MG63 (cell line): Measurements from ENCODE around the gene PLA2G2F. TPM values are rescaled to one million over a fixed set of nuclear protein-coding genes. Genes with fewer than 3 reads are reported as not detected.

Experiments used
- DNase-seq: peaks from one replicate; pipeline ENCODE4 v3.0.0-alpha.2; 2020
- H3K27me3 ChIP-seq: fragments of 250-450 bp; sonication (Bioruptor Pico); 2 replicates; pipeline ENCODE4 v1.5.1; 2020; ENCODE audit warnings: mild to moderate bottlenecking, moderate library complexity
- H3K36me3 ChIP-seq: fragments of 250-450 bp; sonication (Bioruptor Pico); 2 replicates; pipeline ENCODE4 v1.5.1; 2020; ENCODE audit warnings: mild to moderate bottlenecking, moderate library complexity
- H3K4me3 ChIP-seq: fragments of 250-450 bp; sonication (Bioruptor Pico); 2 replicates; pipeline ENCODE4 v1.5.1; 2020; ENCODE audit warnings: mild to moderate bottlenecking, moderate library complexity
- H3K9me3 ChIP-seq: fragments of 250-450 bp; sonication (Bioruptor Pico); 2 replicates; pipeline ENCODE4 v1.5.1; 2020; ENCODE audit warnings: mild to moderate bottlenecking, moderate library complexity
- total RNA-seq: library from RNA; depleted of rRNA; stranded (reverse); fragments of >200 nt; shearing (Covaris generic); gene quantifications from 2 replicates; pipeline ENCODE4 v1.2.3, GENCODE V29; 2014; ENCODE audit warnings: low replicate concordance

Gene PLA2G2F
- total RNA-seq, 1 experiment from 2014 or later: not detected

GRCh38 chr1:20134995-20135394, 4.1 kb upstream of the PLA2G2F start:
- Histone ChIP-seq H3K36me3 (no peaks in the 10 kb centered on the region), H3K27me3 (no peaks in the 10 kb centered on the region), H3K9me3 (no peaks in the 10 kb centered on the region; the same call in 1 of the 2 replicates), H3K4me3 (no peak overlapping the region)
- no peak for DNase-seq

- no peaks in the 10 kb centered on the region for H3K27me3 ChIP-seq
- H3K4me3 ChIP-seq: no peak overlapping the region
- H3K9me3 ChIP-seq: no peaks in the 10 kb centered on the region
- DNase-seq: no peak
- H3K36me3 ChIP-seq: no peaks in the 10 kb centered on the region
These were observed 2.9 kb upstream of the PLA2G2F start for GRCh38 chr1:20136249-20136648.

GRCh38 chr1:20137055-20137454, 2.1 kb upstream of the PLA2G2F start:
- Histone ChIP-seq H3K9me3 (no peaks in the 10 kb centered on the region), H3K27me3 (no peaks in the 10 kb centered on the region)

GRCh38 chr1:20137604-20138003, 1.5 kb upstream of the PLA2G2F start:
- Histone ChIP-seq H3K9me3 (no peaks in the 10 kb centered on the region), H3K27me3 (no peaks in the 10 kb centered on the region), H3K36me3 (no peaks in the 10 kb centered on the region), H3K4me3 (no peak overlapping the region)
- DNase-seq: no peak

More at GRCh38 chr1:20137055-20137454, 2.1 kb upstream of the PLA2G2F start:
- H3K36me3 ChIP-seq: no peaks in the 10 kb centered on the region
- no peak for DNase-seq
- no peak overlapping the region for H3K4me3 ChIP-seq

GRCh38 chr1:20138346-20138745, 777 bp upstream of the PLA2G2F start:
- Histone ChIP-seq H3K9me3 (no peaks in the 10 kb centered on the region), H3K27me3 (no peaks in the 10 kb centered on the region), H3K36me3 (no peaks in the 10 kb centered on the region), H3K4me3 (no peak overlapping the region)
- no peak for DNase-seq

GRCh38 chr1:20139776-20140612, 871 bp downstream of the PLA2G2F start:
- no peak overlapping the region for H3K4me3 ChIP-seq
- H3K9me3 ChIP-seq: no peaks in the 10 kb centered on the region
- H3K36me3 ChIP-seq: no peaks in the 10 kb centered on the region
- no peaks in the 10 kb centered on the region for H3K27me3 ChIP-seq
- no peak for DNase-seq

GRCh38 chr1:20141001-20141400, 1.9 kb downstream of the PLA2G2F start:
- Histone ChIP-seq H3K9me3 (no peaks in the 10 kb centered on the region), H3K27me3 (no peaks in the 10 kb centered on the region), H3K4me3 (no peak overlapping the region), H3K36me3 (no peaks in the 10 kb centered on the region)
- DNase-seq: no peak

- Histone ChIP-seq H3K27me3 (no peaks in the 10 kb centered on the region), H3K4me3 (no peak overlapping the region), H3K9me3 (no peaks in the 10 kb centered on the region), H3K36me3 (no peaks in the 10 kb centered on the region)
- no peak for DNase-seq
These were observed 2.3 kb downstream of the PLA2G2F start for GRCh38 chr1:20141466-20141865.

GRCh38 chr1:20142001-20142710, 3.0 kb downstream of the PLA2G2F start:
- H3K4me3 ChIP-seq: no peak overlapping the region
- no peaks in the 10 kb centered on the region for H3K36me3 ChIP-seq
- DNase-seq: no peak
- H3K9me3 ChIP-seq: no peaks in the 10 kb centered on the region
- no peaks in the 10 kb centered on the region for H3K27me3 ChIP-seq

- DNase-seq: no peak
- no peaks in the 10 kb centered on the region for H3K27me3 ChIP-seq
- no peaks in the 10 kb centered on the region for H3K9me3 ChIP-seq
- no peak overlapping the region for H3K4me3 ChIP-seq
- H3K36me3 ChIP-seq: no peaks in the 10 kb centered on the region
These were observed 4.2 kb downstream of the PLA2G2F start for GRCh38 chr1:20143318-20143717.

- Histone ChIP-seq H3K27me3 (no peaks in the 10 kb centered on the region), H3K36me3 (no peaks in the 10 kb centered on the region), H3K9me3 (no peaks in the 10 kb centered on the region), H3K4me3 (no peak overlapping the region)
- no peak for DNase-seq
These were observed 4.8 kb downstream of the PLA2G2F start for GRCh38 chr1:20143734-20144565.

GRCh38 chr1:20147846-20148570, 8.9 kb downstream of the PLA2G2F start:
- Histone ChIP-seq H3K27me3 (no peaks in the 10 kb centered on the region), H3K4me3 (no peak overlapping the region), H3K36me3 (no peaks in the 10 kb centered on the region), H3K9me3 (no peaks in the 10 kb centered on the region)
- no peak for DNase-seq

GRCh38 chr1:20148571-20149500, 9.7 kb downstream of the PLA2G2F start:
- H3K9me3 ChIP-seq: no peaks in the 10 kb centered on the region
- DNase-seq: no peak
- no peaks in the 10 kb centered on the region for H3K27me3 ChIP-seq
- H3K36me3 ChIP-seq: no peaks in the 10 kb centered on the region
- H3K4me3 ChIP-seq: no peak overlapping the region

- H3K27me3 ChIP-seq: no peaks in the 10 kb centered on the region
- DNase-seq: no peak
- no peak overlapping the region for H3K4me3 ChIP-seq
- no peaks in the 10 kb centered on the region for H3K36me3 ChIP-seq
- H3K9me3 ChIP-seq: no peaks in the 10 kb centered on the region
These were observed 10.6 kb downstream of the PLA2G2F start for GRCh38 chr1:20149601-20150325.

GRCh38 chr1:20150326-20150705, 11.2 kb downstream of the PLA2G2F start:
- DNase-seq: no peak
- Histone ChIP-seq H3K4me3 (no peak overlapping the region), H3K9me3 (no peaks in the 10 kb centered on the region), H3K27me3 (no peaks in the 10 kb centered on the region), H3K36me3 (no peaks in the 10 kb centered on the region)
